ENCODE measurements around the gene GPR152.

Gene GPR152

GRCh38 chr11:67419325-67420049 is 33.0 kb downstream of the GPR152 start:
- H3K4me3 ChIP-seq (ENCODE audit: low read length): no peak overlapping the region
- no peaks in the 10 kb centered on the region for H3K36me3 ChIP-seq (replicated peaks; ENCODE audit: insufficient read depth, low read length)
- no peak overlapping the region for H3K27ac ChIP-seq (ENCODE audit: low read length)
- peaks cover 6% of the 10 kb centered on the region; the same call in 1 of the 2 replicates for H3K27me3 ChIP-seq (replicated peaks; ENCODE audit: insufficient read depth, low read length)
- H3K79me2 ChIP-seq (ENCODE audit: low read length): no peaks in the 10 kb centered on the region
- no peak overlapping the region for H3K9ac ChIP-seq (ENCODE audit: low read length)
- no peaks in the 10 kb centered on the region for H3K9me2 ChIP-seq (replicated peaks; ENCODE audit: insufficient read depth, low read length)
- TF ChIP-seq, protein P1, sequence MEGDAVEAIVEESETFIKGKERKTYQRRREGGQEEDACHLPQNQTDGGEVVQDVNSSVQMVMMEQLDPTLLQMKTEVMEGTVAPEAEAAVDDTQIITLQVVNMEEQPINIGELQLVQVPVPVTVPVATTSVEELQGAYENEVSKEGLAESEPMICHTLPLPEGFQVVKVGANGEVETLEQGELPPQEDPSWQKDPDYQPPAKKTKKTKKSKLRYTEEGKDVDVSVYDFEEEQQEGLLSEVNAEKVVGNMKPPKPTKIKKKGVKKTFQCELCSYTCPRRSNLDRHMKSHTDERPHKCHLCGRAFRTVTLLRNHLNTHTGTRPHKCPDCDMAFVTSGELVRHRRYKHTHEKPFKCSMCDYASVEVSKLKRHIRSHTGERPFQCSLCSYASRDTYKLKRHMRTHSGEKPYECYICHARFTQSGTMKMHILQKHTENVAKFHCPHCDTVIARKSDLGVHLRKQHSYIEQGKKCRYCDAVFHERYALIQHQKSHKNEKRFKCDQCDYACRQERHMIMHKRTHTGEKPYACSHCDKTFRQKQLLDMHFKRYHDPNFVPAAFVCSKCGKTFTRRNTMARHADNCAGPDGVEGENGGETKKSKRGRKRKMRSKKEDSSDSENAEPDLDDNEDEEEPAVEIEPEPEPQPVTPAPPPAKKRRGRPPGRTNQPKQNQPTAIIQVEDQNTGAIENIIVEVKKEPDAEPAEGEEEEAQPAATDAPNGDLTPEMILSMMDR (IDR thresholded peaks at IDR 0.05; ENCODE audit: low read length): no peak
- TF ChIP-seq EZH2phosphoT487 (IDR thresholded peaks at IDR 0.05; ENCODE audit: low read length) (no peak), EZH2 (optimal IDR thresholded peaks at IDR 0.05; ENCODE audit: low read depth, low read length) (no peak)
- H3K4me2 ChIP-seq (ENCODE audit: low read depth, low read length): peak overlapping the region; percentile 25; the same call in 1 of the 2 replicates
- no peaks in the 10 kb centered on the region for H4K20me1 ChIP-seq (ENCODE audit: insufficient read depth, low read length)
- peaks cover 17% of the 10 kb centered on the region; the same call in 1 of the 2 replicates for H3K4me1 ChIP-seq (ENCODE audit: low read length)
- no peaks in the 10 kb centered on the region for H3K9me3 ChIP-seq (replicated peaks; ENCODE audit: insufficient read depth, low read length)
- H2AFZ ChIP-seq (ENCODE audit: low read length): no peak overlapping the region
- H3F3A ChIP-seq (ENCODE audit: insufficient read depth, low read length): no peaks in the 10 kb centered on the region
- no peak for DNase-seq

GRCh38 chr11:67418476-67419281 is 33.9 kb downstream of the GPR152 start:
- no peaks in the 10 kb centered on the region for H3K79me2 ChIP-seq (ENCODE audit: low read length)
- peaks cover 6% of the 10 kb centered on the region; the same call in 1 of the 2 replicates for H3K27me3 ChIP-seq (replicated peaks; ENCODE audit: insufficient read depth, low read length)
- peaks cover 17% of the 10 kb centered on the region; the same call in 1 of the 2 replicates for H3K4me1 ChIP-seq (ENCODE audit: low read length)
- no peaks in the 10 kb centered on the region for H3K36me3 ChIP-seq (replicated peaks; ENCODE audit: insufficient read depth, low read length)
- DNase-seq: peak; percentile 43
- no peaks in the 10 kb centered on the region for H3K9me2 ChIP-seq (replicated peaks; ENCODE audit: insufficient read depth, low read length)
- no peak overlapping the region for H3K4me3 ChIP-seq (ENCODE audit: low read length)
- 0 out of 2 replicates have a peak overlapping the region, but pooled peaks have one; percentile 38 for H2AFZ ChIP-seq (ENCODE audit: low read length)
- H3K4me2 ChIP-seq (ENCODE audit: low read depth, low read length): peak overlapping the region; percentile 25; the same call in 1 of the 2 replicates
- H3F3A ChIP-seq (ENCODE audit: insufficient read depth, low read length): no peaks in the 10 kb centered on the region
- H3K9ac ChIP-seq (ENCODE audit: low read length): peak overlapping the region; percentile 1; the same call in 1 of the 2 replicates
- no peaks in the 10 kb centered on the region for H4K20me1 ChIP-seq (ENCODE audit: insufficient read depth, low read length)
- TF ChIP-seq EZH2 (optimal IDR thresholded peaks at IDR 0.05; ENCODE audit: low read depth, low read length): no peak
- no peaks in the 10 kb centered on the region for H3K9me3 ChIP-seq (replicated peaks; ENCODE audit: insufficient read depth, low read length)
- peak overlapping the region; percentile 3; the same call in 1 of the 2 replicates for H3K27ac ChIP-seq (ENCODE audit: low read length)

- Histone ChIP-seq H3K79me2 (ENCODE audit: low read length) (no peaks in the 10 kb centered on the region), H3K9me3 (replicated peaks; ENCODE audit: insufficient read depth, low read length) (no peaks in the 10 kb centered on the region), H3K4me1 (ENCODE audit: low read length) (peaks cover 17% of the 10 kb centered on the region; the same call in 1 of the 2 replicates), H3K9ac (ENCODE audit: low read length) (no peak overlapping the region), H3K9me2 (replicated peaks; ENCODE audit: insufficient read depth, low read length) (no peaks in the 10 kb centered on the region), H3K36me3 (replicated peaks; ENCODE audit: insufficient read depth, low read length) (no peaks in the 10 kb centered on the region), H3K27ac (ENCODE audit: low read length) (no peak overlapping the region), H4K20me1 (ENCODE audit: insufficient read depth, low read length) (no peaks in the 10 kb centered on the region), H3K27me3 (replicated peaks; ENCODE audit: insufficient read depth, low read length) (peaks cover 6% of the 10 kb centered on the region; the same call in 1 of the 2 replicates), H3K4me3 (ENCODE audit: low read length) (no peak overlapping the region), H3F3A (ENCODE audit: insufficient read depth, low read length) (no peaks in the 10 kb centered on the region), H2AFZ (ENCODE audit: low read length) (no peak overlapping the region), H3K4me2 (ENCODE audit: low read depth, low read length) (no peak overlapping the region)
- TF ChIP-seq EZH2 (optimal IDR thresholded peaks at IDR 0.05; ENCODE audit: low read depth, low read length) (no peak), EZH2phosphoT487 (IDR thresholded peaks at IDR 0.05; ENCODE audit: low read length) (no peak)
- TF ChIP-seq, protein P1 (IDR thresholded peaks at IDR 0.05; ENCODE audit: low read length): no peak
- DNase-seq: no peak
Observed at GRCh38 chr11:67417425-67417824, 35.1 kb downstream of the GPR152 start.
